GM12891 (cell line): ENCODE results near the gene USP40.

Experiments used
- POLR2A ChIP-seq: IDR thresholded peaks from 2 replicates; pipeline ENCODE4 v1.6.1; 2011; ENCODE audit warnings: low read depth, low read length, control low read depth
- POU2F2 ChIP-seq: IDR thresholded peaks from 2 replicates; pipeline ENCODE4 v1.6.1; 2011; ENCODE audit warnings: low read depth, mild to moderate bottlenecking, control low read depth, low read length, moderate library complexity

DNA sequence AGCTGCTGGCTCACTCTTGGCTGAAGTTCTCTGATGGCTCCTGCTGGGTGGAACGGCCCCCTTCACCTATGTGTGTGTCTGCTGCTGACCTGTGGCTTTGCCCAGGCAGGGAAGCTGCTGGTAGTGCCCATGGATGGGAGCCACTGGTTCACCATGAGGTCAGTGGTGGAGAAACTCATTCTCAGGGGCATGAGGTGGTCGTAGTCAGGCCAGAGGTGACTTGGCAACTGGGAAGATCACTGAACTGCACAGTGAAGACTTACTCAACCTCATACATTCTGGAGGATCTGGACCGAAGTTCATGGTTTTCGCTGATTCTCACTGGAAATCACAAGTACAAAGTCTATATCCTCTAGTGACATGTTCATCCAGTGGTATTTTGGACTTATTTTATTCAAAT lies 36.9 kb upstream of the USP40 start:
- TF ChIP-seq POLR2A (no peak), POU2F2 (no peak)
